DMS153 treated with DMSO at 0.1 percent for 48 hours (cell line): Measurements from ENCODE around the gene DACH2.
A peak's percentile ranks its signal among the peaks of the same experiment; 100 is the strongest.

Source experiments
- DNase-seq: peaks from one replicate; lab custom pipeline; 2025; ENCODE audit not compliant: unreplicated experiment; lab: John Stamatoyannopoulos, UW

Gene DACH2

DNA sequence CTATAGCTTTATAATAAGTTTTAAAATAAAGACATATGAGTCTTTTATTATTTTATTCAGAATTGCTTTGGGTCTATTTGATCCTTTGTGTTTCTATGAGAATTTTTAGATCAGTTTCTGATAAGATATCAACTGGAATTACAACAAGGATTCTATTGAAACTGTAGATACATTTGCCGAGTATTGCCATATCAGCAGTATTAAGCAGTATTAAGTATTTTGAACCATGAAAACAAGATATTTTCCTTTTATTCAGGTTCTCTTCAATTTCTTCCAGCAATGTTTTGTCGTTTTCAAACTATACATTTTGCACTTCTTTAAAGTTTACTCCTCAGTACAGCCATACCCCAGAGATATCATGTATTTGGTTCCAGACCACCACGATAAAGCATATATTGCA, 598.8 kb downstream of the DACH2 start:
- no peak for DNase-seq

DNA sequence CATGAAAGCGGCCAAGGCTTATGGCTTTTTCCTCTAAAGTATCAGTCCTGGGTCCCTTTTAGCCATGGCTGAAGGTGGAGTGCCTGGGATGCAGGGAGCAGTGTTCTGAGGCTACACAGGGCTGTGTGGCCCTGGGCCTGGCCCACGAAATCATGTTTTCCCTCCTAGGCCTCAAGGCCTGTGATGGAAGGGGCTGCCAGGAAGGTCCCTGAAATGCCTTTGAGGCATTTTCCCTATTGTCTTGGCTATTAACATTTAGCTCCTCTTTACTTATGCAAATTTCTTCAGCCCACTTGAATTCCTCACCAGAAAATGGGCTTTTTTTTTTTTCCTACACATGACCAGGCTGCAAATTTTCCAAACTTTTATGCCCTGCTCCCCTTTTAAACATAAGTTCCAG, 657.0 kb downstream of the DACH2 start:
- no peak for DNase-seq

DNA sequence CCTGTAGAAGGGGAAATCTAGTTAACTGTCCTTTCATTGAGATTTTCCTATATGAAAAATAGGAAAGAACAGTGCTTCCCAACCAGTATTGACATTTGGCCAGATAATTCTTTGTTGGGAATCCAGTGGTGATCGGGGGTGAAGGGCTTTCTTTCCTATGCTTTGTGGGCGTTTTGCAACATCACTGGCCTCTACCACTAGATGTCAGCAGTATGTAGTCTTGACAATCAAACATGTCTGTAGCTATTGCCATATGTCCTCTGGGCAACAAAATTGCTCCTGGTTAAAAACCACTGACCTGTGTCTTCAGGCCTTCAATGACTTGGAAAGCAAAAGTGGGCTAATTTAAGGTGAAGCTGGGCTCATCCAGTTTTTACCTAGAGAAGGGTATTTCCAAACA, 658.5 kb downstream of the DACH2 start:
- DNase-seq: peak; percentile 0

DNA sequence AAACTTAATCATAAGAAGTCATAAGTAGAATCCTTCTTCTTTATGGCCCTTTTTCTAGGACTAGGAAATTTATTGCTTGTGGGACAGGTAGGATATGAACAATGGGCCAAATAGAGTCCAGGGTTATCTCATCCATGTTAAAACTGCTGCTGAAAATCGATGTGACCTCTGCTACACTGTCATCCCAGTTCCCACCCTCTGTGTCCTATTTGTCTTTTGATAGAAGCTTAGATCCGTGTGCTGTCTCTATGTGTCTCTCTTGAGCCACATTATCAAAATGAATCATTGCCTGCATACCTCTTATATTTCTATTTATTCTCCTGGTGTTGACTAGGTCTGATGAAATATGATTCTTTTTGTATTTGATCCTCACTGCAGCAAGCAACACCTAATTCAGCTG, 661.4 kb downstream of the DACH2 start:
- DNase-seq: no peak

DNA sequence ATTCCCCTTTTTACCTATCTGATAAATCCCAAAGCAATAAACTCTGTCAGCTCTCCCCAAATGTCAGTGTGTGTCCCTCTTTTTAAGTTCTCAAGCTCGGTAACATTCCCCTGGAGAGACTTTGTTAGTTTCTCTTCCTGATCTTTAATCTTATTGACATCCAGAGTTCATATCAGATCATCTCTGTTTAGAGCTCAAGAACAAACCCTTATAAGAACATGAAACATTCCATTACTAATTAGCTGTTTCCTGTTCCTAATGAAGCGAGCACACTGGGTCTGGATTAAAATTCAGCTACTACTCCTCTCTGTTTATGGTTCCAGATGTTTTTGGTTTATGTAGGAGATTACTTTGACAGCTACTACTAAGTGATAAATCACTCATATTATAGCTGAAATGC, 681.5 kb downstream of the DACH2 start:
- no peak for DNase-seq

DNA sequence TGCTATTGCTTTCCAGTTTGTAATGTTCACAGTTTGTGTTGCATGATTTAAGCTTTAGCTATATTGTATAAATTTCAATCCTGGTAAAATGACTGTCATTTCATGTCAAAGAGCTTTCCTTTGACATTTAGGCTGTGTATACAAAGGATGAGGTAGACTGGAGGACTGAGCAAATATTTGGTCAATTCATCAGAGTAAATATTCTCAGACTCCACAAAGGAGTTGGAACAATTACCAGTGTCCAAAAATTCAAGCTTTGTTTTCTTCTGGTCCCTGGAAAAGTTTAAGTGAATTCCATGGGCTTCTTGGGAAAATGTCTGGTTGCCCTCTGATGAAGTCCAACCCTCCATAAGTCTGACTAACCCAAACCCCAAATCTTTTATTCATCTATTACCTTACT, 682.4 kb downstream of the DACH2 start:
- no peak for DNase-seq

DNA sequence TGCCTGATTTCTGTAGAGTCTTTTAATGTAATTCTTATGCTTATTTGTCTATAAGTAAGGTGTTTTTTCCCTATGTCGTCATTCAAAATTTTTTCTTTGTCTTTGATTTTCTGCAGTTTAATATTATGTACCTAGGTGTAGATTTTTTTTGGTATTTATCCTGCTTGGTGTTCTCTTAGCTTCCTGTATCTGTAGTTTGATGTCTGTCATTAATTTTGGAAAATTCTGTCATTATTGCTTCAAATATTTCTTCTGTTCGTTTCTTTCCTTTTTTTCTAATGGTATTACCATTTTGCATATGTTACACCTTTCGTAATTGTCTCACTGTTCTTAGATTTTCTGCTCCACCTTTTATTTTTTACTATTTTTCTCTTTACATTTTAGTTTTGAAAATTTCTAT, 696.9 kb downstream of the DACH2 start:
- no peak for DNase-seq
